ENCODE data around the gene RAB37. TPM values are rescaled to one million over a fixed set of nuclear protein-coding genes. Genes with fewer than 3 reads are reported as not detected.
A peak's percentile ranks its signal among the peaks of the same experiment; 100 is the strongest.

Gene RAB37
- total and polyA plus RNA-seq, 9 of the 15 experiments (the other 6 are each of a cell fraction or from before 2014, with no cell fraction given), result 0.03 to 0.27 (median 0.11) TPM; not detected in 4

- TF ChIP-seq TFAM (CRISPR knock-in tag; conservative IDR thresholded peaks at IDR 0.05) (no peak), IFI16 (CRISPR knock-in tag; IDR thresholded peaks at IDR 0.05) (no peak), KDM4B (IDR thresholded peaks at IDR 0.05; ENCODE audit: borderline replicate concordance in 2 of 2, low read depth in 1 of 2) (peak in 1 of 2 experiments; percentile 68; a peak in 1 of 4 replicates), NBN (IDR thresholded peaks at IDR 0.05; ENCODE audit: low read depth) (no peak), SRSF9 (IDR thresholded peaks at IDR 0.05; ENCODE audit: borderline replicate concordance, low read depth, low read length) (no peak), KLF1 (tag; IDR thresholded peaks at IDR 0.05) (0 out of 2 replicates have a peak, but pooled peaks have one; percentile 37), PTBP1 (IDR thresholded peaks at IDR 0.05; ENCODE audit: low read depth, low read length) (no peak), ZKSCAN8 (CRISPR knock-in tag; IDR thresholded peaks at IDR 0.05) (no peak), HNRNPL (IDR thresholded peaks at IDR 0.05; ENCODE audit: low read depth, low read length) (no peak), STAT5A (IDR thresholded peaks at IDR 0.05; ENCODE audit: borderline replicate concordance, low read length) (no peak), SMC3 (conservative IDR thresholded peaks at IDR 0.05; ENCODE audit: insufficient read depth, low read depth, low read length) (peak; percentile 97), ZSCAN32 (CRISPR knock-in tag; IDR thresholded peaks at IDR 0.05) (no peak), PHTF2 (CRISPR knock-in tag; IDR thresholded peaks at IDR 0.05) (no peak), CEBPZ (IDR thresholded peaks at IDR 0.05; ENCODE audit: borderline replicate concordance, low read depth, low read length) (no peak), CREB5 (CRISPR knock-in tag; IDR thresholded peaks at IDR 0.05) (no peak), RREB1 (CRISPR knock-in tag; IDR thresholded peaks at IDR 0.05) (no peak), MAZ (CRISPR knock-in tag; conservative IDR thresholded peaks at IDR 0.05 in 1 of 2, IDR thresholded peaks at IDR 0.05 in 1 of 2) (peak; percentile 61 to 87; a peak in 3 of 4 replicates)
These were observed 7.9 kb downstream of the RAB37 start (continued) for GRCh38 chr17:74744714-74745547.

Measured in K562 (cell line).